HG02588 (cell line): ENCODE measurements around the gene TSC2.
"Not testable (repeated sequence)": the region's sequence is repeated elsewhere in the genome, so short reads cannot be mapped to it uniquely, and the experiment has no call there.

Experiments
- ATAC-seq: cut with Tn5 transposase; IDR thresholded peaks from one replicate; pipeline ENCODE4 v1.9.1; 2021; ENCODE audit warnings: mild to moderate bottlenecking, moderate library complexity; ENCODE audit not compliant: unreplicated experiment

TSC2 gene

GRCh38 chr16:2009791-2010510 lies 37.8 kb upstream of the TSC2 start, which contains the start of gene ZNF598:
ZNF598 (minus strand) TSS chr16:2009821.
- ATAC-seq, result peak; percentile 83

DNA sequence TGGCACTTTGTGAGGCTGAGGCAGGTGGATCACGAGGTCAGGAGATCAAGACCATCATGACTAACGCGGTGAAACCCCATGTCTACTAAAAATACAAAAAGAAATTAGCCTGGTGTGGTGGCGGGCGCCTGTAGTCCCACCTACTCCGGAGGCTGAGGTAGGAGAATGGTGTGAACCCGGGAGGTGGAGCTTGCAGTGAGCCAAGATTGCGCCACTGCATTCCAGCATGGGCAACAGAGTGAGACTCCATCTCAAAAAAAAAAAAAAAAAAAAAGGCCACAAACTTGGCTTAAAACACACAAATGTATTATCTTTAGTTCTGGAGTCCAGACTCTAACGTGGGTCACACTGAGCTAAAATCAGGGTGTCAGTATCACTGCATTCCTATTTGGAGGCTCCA lies 36.1 kb upstream of the TSC2 start:
- not testable (repeated sequence) for ATAC-seq

DNA sequence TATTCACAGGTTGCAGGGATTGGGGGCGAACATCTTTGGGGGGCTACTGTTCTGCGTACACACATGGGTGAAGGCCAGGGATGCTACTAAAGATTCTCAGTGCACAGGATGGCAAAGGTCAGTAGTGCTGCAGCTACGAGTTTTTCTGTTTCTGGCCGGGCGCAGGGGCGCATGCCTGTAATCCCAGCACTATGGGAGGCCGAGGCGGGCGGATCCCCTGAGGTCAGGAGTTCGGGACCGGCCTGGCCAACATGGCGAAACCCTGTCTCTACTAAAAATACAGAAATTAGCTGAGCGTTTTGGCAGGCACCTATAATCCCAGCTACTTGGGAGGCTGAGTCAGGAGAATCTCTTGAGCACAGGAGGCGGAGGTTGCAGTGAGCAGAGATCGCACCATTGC lies 34.3 kb upstream of the TSC2 start:
- ATAC-seq, result no peak

DNA sequence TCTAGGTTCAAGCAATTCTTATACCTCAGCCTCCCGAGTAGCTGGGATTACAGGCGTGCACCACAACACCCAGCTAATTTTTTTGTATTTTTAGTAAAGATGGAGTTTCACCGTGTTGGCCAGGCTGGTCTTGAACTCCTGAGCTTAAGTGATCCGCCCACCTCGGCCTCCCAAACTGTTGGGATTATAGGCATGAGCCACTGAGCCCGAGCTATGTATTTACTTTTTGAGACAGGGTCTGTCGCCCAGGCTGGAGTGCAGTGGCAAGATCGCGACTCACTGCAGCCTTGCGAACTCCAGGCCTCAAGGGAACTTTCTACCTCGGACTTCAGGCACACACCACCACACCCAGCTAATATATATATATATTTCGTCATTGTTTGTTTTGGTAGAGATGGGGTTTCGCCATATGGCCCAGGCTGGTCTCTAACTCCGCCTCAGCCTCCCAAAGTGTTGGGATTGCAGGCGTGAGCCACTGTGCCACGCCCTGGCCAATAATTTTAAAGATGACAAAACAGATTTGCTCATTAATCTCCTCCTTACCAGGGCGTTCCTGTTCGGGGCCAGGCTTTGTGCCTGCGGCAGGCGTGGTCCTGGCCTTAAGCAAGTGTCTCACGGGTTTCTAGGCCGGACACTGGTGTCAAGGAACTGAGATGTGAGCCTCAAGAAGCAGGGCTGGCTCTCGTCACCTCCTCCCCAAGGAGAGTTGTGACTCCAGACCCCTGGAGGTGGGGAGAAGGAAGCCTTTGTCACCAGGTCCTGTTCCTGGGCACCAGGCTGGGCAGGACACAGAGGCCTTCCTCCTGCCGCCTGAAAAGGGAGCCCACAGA lies 32.5 kb upstream of the TSC2 start:
- ATAC-seq, result no peak

DNA sequence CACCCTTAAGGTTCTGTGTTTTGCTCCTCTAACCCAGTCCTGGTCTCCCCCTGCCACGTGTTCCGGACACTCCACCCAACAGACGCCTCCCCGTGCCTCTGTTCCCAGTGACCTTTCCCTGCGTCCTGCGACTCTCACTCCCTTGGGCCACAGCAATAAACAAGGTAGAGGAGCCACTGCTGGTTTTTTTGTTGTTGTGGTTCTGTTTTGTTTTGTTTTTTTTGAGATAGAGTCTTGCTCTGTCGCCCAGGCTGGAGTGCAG lies 31.9 kb upstream of the TSC2 start:
- ATAC-seq, result no peak

- ATAC-seq, result no peak
These were observed 31.3 kb upstream of the TSC2 start for GRCh38 chr16:2016407-2016922.

- no peak for ATAC-seq
These were observed 28.3 kb upstream of the TSC2 start, which contains the start of gene NPW for GRCh38 chr16:2019518-2019920. NPW (plus strand) TSS chr16:2019785.

DNA sequence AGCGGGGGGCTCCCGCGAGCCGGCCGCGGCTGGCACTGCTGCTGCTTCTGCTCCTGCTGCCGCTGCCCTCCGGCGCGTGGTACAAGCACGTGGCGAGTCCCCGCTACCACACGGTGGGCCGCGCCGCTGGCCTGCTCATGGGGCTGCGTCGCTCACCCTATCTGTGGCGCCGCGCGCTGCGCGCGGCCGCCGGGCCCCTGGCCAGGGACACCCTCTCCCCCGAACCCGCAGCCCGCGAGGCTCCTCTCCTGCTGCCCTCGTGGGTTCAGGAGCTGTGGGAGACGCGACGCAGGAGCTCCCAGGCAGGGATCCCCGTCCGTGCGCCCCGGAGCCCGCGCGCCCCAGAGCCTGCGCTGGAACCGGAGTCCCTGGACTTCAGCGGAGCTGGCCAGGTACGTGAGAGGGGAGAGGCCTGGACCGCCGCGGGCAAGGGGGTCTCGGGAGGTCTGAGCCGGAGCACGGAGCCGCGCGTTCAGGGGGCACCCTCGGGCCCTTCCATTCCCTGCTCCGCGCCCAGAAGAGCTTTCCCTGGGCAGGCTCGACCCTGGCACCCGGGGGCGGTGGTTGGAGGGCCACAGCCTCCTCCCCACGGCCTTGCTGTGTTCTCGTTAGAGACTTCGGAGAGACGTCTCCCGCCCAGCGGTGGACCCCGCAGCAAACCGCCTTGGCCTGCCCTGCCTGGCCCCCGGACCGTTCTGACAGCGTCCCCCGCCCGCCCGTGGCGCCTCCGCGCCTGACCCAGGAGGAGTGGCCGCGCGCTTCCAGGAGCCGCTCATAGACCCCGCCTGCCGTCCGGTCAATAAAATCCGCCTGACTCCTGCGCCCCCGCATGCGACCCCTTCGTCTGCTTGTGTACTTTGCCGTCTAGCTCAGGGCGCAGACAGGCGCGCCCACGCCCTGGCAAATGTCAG lies 27.6 kb upstream of the TSC2 start:
- ATAC-seq, result no peak

DNA sequence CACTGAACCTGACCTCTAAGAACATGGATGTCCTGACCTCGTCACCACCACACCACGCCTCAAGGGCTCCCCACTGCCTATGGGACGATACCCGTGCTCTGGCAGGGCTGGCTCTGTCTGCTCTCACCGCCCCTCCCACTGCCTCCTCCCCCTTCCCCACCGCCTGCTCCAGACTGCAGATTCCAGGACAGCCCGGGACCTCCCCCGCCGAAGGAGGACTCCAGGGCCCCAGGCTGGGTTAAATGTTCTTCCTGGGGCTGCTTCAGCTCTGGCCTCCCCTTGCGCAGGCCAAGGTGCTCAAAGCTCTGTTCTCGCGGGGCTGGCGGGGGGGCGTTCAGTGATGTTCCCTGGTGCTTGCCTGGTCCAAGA lies 25.1 kb upstream of the TSC2 start:
- ATAC-seq, result no peak

GRCh38 chr16:2023092-2024031 lies 24.4 kb upstream of the TSC2 start:
- no peak for ATAC-seq

- ATAC-seq, result no peak
These were observed 23.8 kb upstream of the TSC2 start for GRCh38 chr16:2024032-2024420.

DNA sequence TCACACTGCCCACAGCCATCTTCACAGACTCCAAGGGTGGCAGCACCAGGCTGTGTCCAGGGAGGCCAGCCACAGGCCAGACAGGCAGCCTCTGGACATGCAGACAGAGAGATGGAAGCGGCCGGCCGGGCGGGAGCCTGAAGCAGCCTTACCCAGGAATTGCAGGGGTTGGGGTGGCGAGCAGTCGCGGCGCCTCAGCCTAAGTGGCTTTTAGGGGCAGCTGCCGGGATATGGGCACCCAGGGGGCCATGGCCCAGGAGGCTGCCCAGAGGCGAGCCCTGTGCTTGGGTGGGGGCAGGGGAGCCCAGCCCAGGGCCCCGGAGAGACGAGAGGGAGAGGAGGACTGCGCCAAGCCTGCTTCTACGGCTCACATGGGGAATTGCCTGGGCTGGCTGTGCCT lies 22.5 kb upstream of the TSC2 start:
- no peak for ATAC-seq

- no peak for ATAC-seq
These were observed 21.8 kb upstream of the TSC2 start for GRCh38 chr16:2025878-2026460.

DNA sequence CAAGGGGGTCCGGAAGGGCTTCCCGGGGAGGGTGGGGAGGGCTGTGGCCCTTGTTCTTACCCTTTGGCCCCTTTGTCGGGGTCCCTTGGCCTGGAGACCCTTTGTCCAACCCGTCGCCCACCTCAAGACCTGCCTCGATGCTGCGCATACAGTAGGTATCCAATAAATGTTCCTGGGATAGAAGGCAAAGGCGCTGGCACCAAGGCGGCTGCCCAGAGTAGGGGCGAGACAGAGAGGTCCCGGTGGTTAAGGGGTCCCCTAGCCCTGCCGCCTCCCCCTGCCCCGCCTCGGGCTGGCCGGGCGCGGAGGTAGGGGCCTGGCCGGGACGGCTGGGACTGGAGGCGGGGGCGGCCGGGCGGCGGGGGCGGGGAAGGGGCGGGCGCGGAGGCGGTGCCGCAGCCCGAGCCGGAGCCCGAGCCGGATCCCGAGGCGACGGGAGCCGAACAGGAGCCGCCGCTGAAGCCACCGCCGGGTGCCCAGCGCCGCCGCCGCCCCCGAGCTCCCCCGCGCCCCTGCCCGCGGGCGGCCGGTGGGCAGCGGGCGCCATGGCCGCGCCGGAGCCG lies 21.2 kb upstream of the TSC2 start, which contains the start of gene NHERF2:
TSS of gene NHERF2 (plus strand) at position 442 of the 563 bp plus-strand sequence. CDS start at position 546, 104 bp downstream.
- ATAC-seq, result no peak

- ATAC-seq, result no peak
These were observed 20.5 kb upstream of the TSC2 start for GRCh38 chr16:2027024-2028010.

GRCh38 chr16:2028146-2028545 lies 19.6 kb upstream of the TSC2 start:
- no peak for ATAC-seq

DNA sequence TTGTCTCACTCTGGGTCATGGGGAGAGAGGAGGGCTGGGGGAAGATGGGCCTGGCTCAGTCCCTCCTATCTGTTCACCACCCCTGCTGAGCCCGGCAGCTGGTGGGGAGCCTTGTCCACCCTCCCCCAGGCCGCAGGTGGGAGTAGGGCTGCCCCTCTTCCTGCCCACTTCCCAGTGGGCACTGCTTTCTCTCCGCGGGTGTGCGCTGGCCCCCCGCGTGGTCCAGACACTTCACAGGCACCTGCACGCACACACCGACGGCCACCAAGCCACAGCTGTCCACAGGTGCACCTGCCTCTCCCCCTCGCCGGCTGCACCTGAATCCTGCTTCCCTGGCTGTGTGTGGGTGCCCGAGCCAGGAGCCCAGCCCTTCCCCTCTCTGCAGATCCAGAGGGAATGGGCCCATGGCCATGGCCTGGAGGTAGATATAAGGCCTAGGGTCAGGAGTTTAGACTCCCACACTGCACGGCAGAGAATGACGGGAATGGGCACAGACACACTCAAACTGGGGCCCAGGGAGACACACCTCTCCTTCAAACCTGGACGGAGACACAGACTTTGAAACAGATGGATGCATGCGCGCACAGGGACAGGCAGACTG lies 19.1 kb upstream of the TSC2 start:
- no peak for ATAC-seq

GRCh38 chr16:2029350-2029749 lies 18.4 kb upstream of the TSC2 start:
- no peak for ATAC-seq
